GM19463 (cell line): ENCODE data around the gene SMU1.

Experiments used
- ATAC-seq: cut with Tn5 transposase; IDR thresholded peaks from one replicate; pipeline ENCODE4 v1.9.1; 2021; ENCODE audit warnings: mild to moderate bottlenecking, moderate library complexity; ENCODE audit not compliant: unreplicated experiment

Gene SMU1

DNA sequence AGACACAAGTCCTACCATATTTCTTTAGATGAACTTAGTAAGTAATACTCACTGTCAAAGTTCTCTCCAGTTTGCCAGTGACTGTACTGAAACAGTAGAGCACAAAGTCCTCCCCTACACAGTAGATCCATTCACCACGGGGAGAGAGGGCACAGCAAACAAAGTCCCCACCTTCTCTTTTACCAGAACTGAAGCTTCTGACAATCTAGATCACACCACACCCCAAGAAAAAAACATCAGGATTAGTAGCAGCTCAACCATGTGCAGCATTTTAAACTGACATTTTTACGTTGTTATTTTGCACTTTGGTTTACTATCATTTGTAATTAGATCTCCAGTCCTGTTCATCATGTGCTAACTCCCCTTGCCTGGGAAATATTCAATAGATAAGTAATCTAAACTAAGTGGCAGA lies 28.4 kb downstream of the SMU1 start:
- no peak for ATAC-seq

DNA sequence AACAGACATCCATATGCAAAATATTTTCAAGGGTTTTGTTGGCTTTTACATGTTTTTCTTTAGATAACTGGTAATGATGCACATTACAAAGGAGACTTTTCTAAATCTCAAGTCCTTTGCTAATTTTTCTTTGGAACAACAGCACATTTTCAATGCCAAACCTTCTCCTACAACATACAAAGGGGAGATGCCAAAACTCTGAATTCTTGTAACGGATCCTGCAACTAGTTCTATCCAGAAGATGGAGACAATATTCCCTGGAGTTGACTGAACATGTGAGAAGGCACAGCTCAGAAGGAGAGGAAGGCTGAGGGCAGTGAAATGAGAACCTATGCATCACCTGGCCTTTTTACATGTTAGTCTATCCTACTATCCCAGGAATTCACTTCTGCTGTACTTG lies 30.4 kb downstream of the SMU1 start:
- ATAC-seq = no peak

DNA sequence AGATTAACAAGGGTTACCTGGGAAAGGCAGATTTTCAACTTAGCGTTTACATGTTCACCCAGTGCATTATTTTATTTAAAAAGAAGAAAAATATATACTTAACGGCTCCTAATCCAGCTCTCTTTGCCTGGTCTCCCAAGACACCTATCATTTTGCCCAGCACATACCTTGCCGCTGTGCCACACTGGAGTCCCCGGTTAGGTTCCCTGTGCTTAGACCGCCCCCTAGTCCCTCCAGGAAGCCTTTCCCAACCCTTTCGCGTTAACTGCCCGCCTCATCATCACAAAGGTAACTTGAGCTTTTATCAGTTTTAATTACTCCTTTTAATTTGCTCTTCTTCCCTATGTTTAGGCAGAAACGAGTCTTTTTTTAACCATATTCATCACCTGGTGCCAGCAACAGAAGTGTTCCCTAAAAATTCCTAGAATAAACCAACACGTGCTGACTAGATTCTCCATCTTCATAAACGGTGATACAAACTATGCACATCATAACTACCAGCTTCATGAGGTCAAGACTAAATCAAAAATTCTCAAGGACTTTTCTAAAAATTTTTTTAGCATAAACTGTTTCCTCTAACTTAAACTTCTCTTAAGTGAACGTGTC lies 31.7 kb downstream of the SMU1 start:
- no peak for ATAC-seq

DNA sequence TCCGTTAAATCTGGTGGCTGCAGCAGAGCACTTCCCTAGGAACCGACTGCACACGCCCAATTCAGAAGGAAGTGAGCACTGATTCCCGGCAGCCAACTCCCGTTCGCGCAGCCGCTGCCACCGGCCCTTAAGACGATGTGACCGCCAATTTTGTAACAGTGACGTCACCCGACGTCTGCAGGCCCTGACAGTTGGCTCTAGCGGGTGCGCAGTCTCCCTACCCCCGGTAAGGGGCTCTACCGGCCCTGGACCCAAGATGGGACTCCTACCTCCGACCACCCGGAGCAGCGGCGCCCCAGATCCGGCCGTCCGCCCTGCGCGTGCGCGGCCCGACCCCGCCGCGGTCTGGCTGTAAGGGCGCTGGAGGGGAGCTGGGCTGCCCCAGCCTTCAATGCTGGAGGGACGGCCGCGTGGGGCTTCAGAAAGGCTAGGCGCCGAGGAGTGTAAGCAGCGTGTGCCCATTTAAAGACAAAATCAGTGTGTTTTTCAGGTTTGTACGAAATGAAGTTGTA lies 32.3 kb downstream of the SMU1 start:
- peak; percentile 88 for ATAC-seq

DNA sequence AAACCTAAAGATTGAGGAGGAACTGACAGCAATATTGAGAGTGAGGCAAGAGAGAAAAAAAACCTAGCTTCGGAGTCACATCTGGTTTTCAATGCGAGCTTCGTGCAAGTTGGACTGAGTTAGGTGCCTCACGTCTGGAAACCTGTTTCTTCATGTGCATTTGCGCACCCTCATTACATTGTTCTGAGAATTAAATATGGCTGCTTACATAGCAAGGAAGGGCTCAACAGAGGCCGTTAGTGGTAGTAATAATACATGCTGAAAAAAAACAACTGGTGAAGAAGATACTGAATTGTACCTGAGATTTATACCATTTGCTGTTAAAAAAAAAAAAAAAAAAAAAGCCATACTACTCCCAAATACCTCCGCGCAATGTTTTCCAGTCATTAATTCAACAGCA lies 32.8 kb downstream of the SMU1 start:
- ATAC-seq = no peak

DNA sequence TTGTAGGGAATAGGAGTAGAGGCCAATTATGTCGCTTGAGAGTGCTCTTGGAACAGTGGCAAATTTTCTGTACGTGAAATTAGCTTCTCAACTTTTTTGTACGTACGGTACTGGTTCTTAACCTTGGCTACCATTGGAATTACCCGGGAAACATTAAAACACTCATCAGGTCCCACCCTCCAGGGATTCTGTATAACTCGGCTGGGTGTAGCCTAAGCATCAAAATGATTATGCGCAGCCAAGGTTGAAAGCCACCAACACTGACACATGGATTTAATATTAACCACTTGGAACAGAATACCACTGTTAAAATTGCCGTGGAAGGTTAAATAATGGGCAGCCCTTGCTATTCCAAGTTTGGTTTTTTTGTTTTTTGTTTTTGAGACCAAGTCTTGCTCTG lies 34.0 kb downstream of the SMU1 start:
- no peak for ATAC-seq

DNA sequence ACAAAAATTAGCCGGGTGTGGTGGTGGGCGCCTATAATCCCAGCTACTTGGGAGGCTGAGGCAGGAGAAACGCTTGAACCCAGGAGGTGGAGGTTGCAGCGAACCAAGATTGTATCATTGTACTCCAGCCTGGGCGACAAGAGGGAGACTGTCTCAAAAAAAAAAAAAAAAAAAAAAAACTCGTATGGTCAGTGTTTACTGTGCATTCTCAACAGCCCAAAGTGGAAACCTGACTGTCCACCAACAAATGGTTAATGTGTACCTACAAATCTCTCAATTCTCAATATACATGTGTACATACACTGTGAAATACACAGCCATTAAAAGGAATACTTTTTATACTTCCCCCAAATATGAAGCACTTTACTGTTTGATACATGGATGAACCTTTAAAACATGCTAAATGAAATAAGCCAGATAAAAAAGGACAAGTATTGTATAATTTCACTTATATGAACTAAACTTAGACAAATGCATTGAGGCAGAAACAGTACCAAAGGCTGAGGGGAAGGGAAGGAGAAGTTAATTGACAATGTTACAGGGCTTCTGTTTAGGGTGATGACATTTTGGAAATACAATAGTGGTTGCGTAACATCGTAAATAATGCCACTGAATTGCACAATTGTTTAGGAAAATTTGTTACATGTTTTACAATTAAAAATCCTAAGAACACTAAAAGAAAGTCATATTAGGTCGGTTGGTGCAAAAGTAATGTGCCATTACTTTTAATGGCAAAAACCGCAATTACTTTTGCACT lies 34.9 kb downstream of the SMU1 start:
- no peak for ATAC-seq

DNA sequence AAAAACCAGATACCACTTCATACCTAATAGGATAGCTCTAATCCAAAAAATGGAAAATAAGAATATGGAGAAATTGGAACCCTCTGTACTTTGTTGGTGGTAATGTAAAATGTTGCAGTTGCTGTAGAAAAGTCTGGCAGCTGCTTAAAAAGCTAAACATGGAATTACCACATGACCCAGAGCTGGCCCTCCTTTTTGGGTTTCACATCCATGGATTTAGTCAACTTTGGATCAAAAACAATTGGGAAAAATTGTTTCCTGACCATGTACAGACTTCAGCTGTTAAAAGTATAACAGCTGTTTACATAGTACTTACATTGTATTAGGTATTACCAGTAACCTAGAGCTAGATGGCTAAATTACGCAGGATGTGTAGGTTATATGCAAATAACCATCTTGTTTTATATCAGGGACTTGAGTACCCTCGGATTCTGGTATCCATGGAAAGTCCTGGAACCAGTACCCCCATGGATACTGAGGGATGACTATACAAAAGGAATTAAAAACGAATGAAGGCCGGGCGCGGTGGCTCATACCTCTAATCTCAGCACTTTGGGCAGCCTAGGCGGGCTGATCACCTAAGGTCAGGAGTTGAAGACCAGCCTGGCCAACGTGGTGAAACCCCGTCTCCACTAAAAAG lies 35.6 kb downstream of the SMU1 start:
- no peak for ATAC-seq

DNA sequence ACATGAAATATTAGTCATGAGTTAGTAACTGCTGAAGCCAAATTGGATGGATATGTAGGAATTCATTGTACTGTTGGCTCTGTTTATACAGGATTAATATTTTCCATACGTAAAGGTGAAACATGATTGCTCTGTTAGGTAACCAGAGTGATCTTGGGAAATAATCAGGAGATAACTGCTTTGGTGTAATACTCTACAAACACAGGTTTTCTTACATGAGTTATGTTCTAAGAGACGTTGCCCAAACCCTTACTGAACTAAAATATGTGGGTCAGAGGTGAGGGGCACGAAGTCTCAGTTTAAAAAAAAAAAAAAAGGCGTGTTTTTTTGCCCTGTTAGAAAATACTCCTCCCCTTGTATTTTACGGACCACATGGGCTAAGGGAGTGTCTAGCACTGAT lies 43.6 kb downstream of the SMU1 start:
- ATAC-seq = no peak

DNA sequence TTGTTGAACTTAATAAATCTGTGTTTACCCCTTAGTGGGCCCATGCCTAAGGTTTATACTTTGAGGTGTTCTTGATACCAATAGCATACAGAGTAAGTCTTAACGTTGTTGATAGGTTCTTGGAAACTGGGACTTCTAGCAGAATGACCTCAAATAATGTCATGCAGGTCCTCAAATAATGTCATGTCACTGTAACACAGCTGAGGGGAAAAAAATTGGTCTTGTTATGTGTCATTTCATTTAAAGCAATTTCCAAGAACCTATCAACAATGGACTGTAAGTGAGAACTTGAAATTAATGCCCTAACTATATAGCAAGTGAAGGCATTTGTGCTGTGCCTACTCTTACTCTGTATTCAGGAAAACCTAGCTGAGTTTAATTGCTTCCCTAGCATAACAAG lies 44.2 kb downstream of the SMU1 start:
- no peak for ATAC-seq

DNA sequence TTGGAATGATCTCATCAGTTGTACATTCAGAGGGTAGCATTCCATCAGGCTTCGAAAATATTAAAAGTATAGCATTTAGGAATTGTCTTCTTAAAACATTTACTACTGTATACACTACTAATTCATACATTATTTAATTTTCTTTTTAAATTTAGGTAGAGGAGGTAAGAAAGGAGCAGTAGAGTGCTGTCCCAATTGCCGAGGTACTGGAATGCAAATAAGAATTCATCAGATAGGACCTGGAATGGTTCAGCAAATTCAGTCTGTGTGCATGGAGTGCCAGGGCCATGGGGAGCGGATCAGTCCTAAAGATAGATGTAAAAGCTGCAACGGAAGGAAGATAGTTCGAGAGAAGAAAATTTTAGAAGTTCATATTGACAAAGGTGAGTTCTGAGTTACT lies 46.2 kb downstream of the SMU1 start:
- no peak for ATAC-seq

DNA sequence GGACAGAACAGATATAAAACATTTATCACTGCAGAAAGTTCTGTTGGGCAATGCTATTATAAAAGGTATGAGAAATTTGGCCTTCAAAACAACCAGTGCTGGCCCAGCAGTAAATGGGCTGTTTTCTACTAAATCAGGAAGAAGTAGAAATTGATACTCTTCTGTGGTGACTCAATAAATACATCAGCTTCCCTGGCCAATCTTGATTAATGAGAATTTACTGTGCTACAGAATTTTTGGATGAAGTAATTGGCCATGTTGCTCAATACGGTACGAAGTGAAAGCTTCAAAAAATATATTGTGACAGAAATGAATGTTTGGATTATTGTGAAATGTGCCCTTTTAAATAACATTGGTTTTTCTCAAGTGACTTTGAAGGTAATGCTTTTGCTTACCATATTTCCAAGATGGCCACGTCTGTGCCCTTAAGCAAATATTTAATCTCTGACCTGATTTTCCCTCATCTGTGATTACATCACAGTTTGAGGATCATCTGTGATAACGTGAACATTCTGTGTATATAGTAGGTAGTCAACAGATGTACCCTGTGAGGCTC lies 47.2 kb downstream of the SMU1 start:
- ATAC-seq = no peak

DNA sequence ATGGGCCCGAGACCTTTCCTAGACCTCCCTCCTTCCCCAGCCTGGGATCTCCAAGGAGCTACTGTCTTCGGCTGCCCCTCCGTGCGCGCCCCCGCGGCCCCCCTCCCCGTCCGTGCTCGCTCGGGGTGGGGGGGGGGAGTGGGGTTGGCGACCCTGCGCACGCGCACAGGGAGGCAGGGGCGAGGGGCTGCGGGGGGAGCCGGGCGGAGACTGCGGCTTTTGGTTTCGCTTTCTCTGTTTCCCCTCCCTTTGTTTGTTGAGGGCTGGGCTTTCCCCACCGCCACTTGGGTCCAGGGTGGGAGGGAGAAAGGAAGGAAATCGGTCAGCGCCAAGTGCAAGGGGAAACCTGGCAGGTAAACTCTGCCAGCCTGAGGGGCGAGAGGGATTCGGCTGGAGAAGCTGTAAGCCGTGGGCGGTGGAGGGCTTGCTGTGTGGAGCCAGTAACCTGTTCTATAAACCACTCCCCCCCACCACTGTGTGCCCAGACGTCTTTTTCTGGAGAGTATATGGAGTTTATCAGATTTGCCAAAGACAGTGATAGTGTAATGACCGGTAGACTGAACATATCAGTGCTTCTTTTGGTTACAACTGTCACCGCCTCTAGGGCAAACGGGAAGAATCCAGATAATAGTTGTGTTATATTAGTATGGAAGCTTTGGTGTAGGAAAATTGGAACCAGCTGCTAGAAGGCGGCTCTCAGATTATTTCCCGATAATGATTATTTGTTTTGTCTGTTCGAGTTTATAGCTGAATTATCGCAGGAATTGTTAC lies 50.7 kb downstream of the SMU1 start:
- peak; percentile 41 for ATAC-seq

DNA sequence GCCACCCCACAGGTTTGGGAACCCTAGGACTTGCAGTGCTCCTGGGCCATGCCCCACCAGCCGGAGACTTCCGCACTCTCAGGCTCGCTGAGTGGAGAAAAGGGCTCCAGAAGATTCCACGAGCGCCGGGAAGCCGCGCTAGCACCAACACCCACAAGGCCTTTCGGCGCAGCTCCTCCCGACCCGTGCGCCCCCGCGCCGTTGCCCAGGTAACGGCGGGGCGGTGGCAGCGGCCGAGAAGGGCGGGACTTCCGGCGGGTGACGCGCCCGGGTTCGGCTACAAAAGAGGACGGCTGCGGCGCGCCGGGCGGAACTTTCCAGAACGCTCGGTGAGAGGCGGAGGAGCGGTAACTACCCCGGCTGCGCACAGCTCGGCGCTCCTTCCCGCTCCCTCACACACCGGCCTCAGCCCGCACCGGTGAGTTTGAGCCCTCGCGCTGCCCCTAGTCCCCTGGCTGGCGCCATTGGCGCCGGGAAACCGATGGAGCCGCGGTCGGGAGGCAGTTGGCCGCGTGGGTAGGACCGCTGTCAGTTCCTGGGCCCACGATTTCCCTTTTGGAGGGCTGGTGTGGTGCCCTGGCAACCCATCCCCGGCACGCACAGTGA lies 51.4 kb downstream of the SMU1 start, which contains the start of gene DNAJA1:
TSS of gene DNAJA1 (plus strand) at position 308 of the 606 bp plus-strand sequence. CDS start 1,212 bp downstream, outside the sequence.
- ATAC-seq = peak; percentile 89

DNA sequence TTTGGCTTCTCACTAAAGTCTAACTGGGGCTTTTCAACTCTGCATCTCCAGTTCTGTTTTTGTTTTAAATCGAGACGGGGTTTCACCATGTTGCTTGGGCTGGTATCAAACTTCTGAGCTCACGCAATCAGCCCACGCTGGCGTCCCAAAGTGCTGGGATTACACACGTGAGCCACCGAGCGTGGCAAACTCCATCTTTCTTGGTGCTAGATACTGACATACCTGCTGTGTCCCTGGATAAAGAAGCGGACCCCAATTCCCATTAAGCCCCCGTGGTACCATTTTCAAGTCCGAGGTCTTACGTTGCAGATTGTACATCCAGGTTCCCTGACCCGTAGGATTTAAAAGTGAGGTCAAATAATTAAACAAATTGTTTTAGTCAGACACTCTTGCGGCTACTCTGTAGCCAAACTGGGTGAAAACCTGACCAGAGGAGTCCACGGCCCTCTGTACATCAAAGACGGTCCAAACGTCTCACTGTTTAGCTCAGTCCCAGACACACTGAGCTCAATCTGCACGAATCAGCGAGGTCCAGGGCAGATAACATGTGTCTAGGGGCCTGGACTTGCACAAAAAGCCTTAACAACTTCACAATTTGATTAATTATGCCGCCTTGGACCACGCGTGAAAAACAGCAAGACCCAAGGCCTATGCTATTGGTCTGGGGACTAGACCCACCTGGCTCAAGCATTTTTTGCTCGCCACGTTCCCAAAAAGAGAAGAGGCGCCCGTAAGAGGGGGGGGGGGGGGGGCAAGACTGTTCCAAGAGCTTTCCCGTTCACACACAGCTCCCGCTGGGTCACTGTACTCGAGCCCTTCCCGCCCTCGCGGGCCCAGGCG lies 52.1 kb downstream of the SMU1 start:
- ATAC-seq = no peak

DNA sequence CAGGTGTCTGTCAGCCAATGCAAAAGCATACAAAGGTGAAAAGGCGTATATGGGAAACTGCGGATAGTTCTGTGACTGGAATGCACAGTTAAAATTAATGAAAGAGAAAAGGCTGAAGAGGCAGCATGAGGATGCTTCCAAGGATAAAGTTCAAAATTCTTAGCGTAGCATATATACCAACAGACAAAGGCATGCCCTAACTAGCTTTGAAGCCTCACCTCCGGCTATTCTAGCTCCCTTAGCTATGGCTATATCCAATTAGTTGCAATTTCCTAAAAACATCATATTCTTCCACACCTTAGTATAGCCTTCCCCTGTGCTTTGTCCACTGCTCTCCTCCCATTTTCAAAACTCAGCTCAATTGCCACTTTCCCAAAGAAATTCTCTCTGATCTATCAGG lies 52.8 kb downstream of the SMU1 start:
- no peak for ATAC-seq

DNA sequence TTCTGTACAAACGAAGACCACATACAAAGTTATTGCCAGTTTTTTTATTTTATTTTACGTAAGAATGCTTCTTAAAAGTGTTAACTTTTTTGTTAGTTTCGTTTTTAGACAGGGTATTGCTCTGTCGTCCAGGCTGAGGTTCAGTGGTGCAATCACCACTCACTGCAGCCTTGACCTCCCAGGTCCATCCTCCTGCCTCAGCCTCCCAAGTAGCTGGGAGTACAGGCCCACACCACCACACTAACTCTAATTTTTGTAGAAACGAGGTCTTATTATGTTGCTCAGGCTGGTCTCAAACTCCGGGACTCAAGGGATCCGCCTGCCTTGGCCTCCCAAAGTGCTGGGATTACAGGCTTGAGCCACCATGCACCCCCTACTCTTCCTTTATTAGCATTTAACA lies 53.7 kb downstream of the SMU1 start:
- no peak for ATAC-seq

DNA sequence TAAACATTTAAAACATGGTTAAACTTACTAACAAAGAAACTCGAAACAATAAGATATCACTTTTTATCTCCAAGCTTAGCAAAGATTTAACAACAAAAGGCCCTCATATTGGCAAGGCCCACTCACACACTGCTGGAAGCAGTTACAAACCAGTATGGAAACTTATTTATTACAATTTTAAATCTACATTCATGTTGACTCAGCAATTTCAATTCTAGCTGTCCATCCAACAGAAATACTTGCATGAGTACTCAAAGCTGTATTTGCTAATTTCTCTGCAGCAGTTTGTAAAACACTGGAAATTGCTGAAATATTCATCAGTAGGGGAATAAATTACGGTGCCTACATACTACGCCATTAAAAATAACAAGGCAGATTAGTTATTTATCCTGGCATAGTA lies 54.2 kb downstream of the SMU1 start:
- no peak for ATAC-seq

DNA sequence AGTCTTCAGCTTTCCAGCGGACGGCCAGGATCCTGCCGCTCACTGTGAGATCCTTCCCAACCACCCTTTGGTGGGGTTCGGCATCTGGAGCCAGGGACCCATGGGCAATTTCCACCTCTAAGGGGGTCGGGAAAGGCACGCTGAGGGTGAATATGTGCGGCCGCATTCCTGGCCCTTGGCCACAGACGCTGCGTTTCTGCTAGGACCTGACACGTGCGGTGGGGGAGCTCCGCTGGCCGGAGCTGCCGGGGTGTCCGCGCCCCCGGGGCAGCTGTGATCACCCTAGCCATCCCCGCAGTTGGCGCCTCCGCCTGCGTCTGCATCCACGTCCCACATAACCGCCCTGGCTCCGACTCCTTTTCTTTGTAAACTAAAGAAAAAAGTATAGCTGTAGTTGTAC lies 56.7 kb downstream of the SMU1 start:
- ATAC-seq = no peak
